HPDE6-E6E7 (cell line): ENCODE data around the gene KRTDAP.

Experiments used
- DNase-seq: peaks from one replicate; pipeline ENCODE4 v3.0.0; 2011; ENCODE audit warnings: missing footprints; ENCODE audit errors: extremely low spot score

KRTDAP gene

GRCh38 chr19:35512831-35513627 is 22.8 kb upstream of the KRTDAP start:
- DNase-seq = no peak

- no peak for DNase-seq
These were observed 21.1 kb upstream of the KRTDAP start for GRCh38 chr19:35511337-35511736.

- no peak for DNase-seq
These were observed 20.3 kb upstream of the KRTDAP start for GRCh38 chr19:35510626-35510964.

GRCh38 chr19:35509861-35510625 is 19.8 kb upstream of the KRTDAP start:
- peak; percentile 88 for DNase-seq

- peak; percentile 72 for DNase-seq
These were observed 18.9 kb upstream of the KRTDAP start for GRCh38 chr19:35509018-35509652.

- DNase-seq = no peak
These were observed 17.9 kb upstream of the KRTDAP start for GRCh38 chr19:35508129-35508528.

GRCh38 chr19:35507561-35507960 is 17.3 kb upstream of the KRTDAP start:
- no peak for DNase-seq

- no peak for DNase-seq
These were observed 15.7 kb upstream of the KRTDAP start for GRCh38 chr19:35506011-35506410.

- no peak for DNase-seq
These were observed 12.5 kb upstream of the KRTDAP start for GRCh38 chr19:35502751-35503150.

GRCh38 chr19:35501684-35502083 is 11.4 kb upstream of the KRTDAP start:
- no peak for DNase-seq

- DNase-seq = no peak
These were observed 10.3 kb upstream of the KRTDAP start for GRCh38 chr19:35500611-35501010.

GRCh38 chr19:35498984-35499527 is 8.8 kb upstream of the KRTDAP start:
- DNase-seq = no peak

GRCh38 chr19:35498220-35498619 is 8.0 kb upstream of the KRTDAP start:
- DNase-seq = no peak

- DNase-seq = no peak
These were observed 7.1 kb upstream of the KRTDAP start for GRCh38 chr19:35497406-35497805.

GRCh38 chr19:35495107-35496064 is 5.1 kb upstream of the KRTDAP start:
- DNase-seq = peak; percentile 76

- no peak for DNase-seq
These were observed 3.7 kb upstream of the KRTDAP start for GRCh38 chr19:35493971-35494370.

GRCh38 chr19:35491836-35492360 is 1.6 kb upstream of the KRTDAP start:
- no peak for DNase-seq

GRCh38 chr19:35488677-35489076 is 1.6 kb downstream of the KRTDAP start:
- DNase-seq = no peak

GRCh38 chr19:35487656-35488182 is 2.5 kb downstream of the KRTDAP start:
- DNase-seq = no peak

GRCh38 chr19:35486268-35486708 is 4.0 kb downstream of the KRTDAP start:
- DNase-seq = no peak
